ENCODE results near the gene ADGRV1.
"Not testable (repeated sequence)": the region's sequence is repeated elsewhere in the genome, so short reads cannot be mapped to it uniquely, and the experiment has no call there.

The ADGRV1 gene

DNA sequence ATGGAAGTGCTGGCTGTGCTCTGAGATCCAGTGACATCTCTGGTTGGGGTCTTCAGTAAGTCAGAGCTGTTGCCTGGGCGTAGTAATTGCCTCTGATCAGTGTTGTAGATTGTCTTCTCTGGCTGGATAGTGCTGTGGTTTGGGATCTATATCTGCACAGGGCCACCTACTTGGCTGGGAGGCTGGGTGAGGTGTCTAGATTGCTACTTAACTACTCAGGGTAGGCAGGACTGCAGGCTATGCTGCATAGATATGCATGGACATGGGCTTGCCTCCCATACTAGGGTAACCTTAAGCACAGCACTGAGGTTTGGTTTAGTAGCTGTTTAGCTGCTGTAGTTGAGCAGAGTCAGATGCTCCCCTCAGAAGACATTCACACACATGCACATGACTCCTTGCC, 181.0 kb downstream of the ADGRV1 start:
- DNase-seq (ENCODE audit: low read depth, low spot score), result no peak

DNA sequence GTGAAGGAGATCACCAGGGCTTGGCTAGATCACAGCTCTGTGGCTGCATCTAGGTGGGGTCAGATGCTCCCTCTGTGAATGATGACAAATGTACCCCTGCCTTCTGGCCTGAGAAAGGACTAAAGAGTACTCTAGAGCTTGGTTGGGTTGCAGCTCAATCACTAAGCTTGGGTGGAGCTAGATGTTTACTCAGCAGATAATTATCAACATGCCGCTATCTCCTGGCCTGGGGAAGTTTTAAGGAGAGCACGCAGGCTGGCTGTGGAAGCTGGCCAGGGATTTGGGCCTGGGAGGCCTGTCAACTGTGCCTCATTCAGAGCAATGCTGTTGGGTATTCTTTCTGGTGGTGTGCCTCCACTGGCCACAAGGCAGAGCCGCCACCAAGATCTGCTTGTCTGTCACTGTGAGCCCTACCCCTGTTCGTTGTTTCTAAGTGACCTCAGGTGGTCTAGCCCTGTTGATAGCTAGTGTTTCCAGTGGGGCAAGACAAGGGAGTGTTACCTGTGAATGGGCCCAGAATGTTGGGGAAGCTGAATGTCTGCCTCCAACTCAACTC, 181.7 kb downstream of the ADGRV1 start:
- DNase-seq (ENCODE audit: low read depth, low spot score), result no peak

DNA sequence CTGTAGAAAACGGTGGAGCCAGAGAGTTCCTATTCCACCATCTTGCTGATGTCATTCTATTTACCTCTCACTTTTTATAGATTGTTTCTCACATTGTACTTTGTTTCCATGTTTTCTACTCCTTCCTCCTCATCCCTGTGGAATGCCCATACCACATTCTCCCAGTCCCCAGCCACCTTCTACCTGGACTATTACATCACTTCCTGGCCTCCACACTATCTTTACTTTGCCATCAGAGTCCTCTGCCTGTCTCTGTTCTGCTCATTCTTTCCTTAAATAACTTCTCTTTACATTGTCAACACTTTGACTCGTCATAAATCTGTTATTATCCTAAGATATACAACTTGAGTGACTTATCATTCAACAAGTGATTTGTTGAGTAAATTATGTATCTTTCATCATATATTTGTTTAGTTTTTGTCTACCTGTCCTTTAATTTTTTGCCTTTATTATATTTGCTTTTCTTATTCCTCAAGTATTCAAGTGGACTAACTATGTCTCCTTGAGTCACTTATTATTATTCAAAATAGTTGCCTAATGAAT, 182.5 kb downstream of the ADGRV1 start:
- no peak for DNase-seq (ENCODE audit: low read depth, low spot score)

DNA sequence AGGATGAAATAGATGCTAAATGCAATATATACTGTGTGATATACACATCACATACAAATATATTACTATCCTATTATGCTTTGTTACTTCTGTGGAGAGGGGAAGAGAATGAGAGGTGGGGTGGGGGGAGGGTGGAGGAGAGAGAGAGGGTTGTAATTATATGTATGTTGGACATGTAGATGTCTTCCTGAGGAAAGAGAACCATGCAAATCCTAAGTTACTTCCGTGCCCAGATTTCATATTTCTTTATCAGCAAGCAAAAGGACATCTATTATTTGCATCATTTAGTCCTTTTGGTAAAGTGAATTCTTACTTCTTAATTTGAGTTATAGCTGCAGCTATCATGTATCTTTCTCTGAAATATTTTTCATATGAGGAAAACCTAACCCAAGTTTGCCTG, 187.5 kb downstream of the ADGRV1 start:
- no peak for DNase-seq (ENCODE audit: low read depth, low spot score)

DNA sequence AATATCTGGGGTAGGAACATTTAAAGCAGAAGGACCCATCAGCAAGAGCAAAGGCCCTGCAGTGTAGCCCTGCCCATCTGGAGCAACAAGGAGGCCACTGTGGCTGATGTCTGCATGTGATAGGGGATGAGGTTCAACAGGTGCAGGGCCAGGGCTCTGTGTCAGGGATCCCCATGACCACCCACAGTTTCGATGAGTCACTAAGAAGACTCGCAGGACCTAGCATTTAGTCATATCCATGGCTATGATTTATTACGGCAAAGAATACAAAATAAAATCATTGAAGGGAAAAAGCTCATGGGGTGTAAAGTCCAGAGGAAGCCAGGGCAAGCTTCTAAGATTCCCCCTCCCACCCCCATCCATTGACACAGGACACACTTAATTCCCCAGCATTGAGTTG, 188.6 kb downstream of the ADGRV1 start:
- no peak for DNase-seq (ENCODE audit: low read depth, low spot score)

DNA sequence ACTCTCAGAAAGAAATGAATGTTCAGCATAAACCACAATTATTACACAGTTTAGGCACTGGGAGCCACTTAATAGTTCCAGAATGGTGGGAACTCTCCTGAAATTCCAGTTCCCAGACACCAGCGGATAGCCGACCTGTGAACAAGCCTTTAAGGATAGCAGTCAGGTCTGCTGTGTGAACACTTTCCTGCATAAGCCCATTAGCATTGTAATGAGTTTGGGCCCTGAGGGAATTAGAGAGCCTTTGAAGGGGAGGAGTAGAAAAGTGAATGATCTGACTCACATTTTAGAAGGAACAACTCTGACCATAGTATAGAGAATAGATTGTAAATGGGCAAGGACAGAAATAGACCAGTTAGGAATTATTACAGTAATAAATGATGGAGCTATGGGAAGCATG, 189.1 kb downstream of the ADGRV1 start:
- no peak for DNase-seq (ENCODE audit: low read depth, low spot score)

DNA sequence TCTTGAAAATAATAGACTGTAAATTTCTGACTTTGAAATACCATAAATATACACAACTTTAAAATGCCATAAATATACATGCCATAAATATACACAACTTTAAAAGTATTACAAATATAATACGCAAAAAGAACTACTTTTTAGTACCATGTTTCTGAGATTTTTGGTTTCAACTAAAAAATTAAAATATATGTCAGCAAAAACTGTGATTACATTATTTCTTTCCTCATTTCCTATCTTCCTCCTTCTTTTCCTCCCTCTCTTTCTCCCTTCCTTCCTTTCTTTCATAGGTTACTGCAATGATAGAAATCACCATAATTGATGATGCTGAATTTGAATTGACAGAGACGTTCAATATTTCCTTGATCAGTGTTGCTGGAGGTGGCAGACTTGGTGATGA, 200.5 kb downstream of the ADGRV1 start:
- no peak for DNase-seq (ENCODE audit: low read depth, low spot score)

DNA sequence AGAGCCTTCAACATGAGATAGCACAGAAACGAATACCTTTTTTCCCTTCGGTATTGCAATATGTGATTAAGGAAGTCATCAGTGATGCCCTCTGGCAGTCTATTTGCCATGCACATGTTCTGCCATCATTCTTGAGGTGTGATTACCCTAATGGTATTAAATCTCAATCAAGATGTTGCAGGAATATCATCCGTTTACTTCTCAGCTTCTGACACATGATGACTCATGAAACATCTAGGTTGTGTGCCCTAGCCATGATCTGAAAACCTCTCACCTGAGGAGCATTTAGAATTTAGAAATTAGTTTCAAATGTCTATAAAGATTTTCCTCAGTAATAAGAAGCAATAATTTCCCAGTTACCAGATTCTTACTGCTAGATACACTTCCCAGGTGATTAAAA, 209.1 kb downstream of the ADGRV1 start:
- no peak for DNase-seq (ENCODE audit: low read depth, low spot score)

DNA sequence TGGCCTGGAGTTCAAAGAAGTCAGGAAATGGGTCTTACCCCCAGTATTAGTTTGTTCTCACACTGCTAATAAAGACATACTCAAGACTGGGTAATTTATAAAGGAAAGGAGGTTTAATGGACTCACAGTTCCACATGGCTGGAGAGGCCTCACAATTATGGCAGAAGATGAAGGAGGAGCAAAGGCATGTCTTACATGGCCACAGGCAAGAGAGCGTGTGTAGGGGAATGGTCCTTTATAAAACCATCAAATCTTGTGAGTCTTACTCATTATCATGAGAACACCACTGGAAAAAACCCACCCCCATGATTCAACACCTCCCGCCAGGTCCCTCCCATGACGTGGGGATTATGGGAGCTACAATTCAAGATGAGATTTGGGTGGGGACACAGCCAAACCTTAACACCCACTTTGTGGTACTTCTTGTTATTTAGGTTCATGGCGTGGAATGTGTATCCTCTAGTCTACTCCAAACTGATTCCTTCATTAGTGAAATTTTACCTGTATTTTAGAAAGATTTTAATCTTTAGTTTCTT, 211.5 kb downstream of the ADGRV1 start:
- not testable (repeated sequence) for DNase-seq (ENCODE audit: low read depth, low spot score)

DNA sequence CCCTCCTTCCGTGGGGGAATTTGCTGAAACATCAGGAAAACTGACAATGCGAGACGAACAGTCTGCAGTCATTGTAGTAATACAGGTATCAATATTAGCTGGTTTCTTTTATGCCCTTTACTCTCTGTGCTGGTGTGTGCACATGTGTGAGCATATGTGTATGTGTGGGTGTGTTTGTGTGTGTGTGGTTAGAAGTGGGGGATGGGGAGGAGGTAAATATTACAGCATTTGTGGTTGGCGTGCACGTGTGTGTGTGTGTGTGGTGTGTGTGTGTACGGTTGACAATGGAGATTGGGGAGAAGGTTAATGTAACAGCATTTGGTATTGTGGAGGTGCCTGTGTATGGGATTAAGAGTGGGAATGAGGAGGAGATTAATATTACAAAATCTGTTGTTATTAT, 219.4 kb downstream of the ADGRV1 start:
- no peak for DNase-seq (ENCODE audit: low read depth, low spot score)

DNA sequence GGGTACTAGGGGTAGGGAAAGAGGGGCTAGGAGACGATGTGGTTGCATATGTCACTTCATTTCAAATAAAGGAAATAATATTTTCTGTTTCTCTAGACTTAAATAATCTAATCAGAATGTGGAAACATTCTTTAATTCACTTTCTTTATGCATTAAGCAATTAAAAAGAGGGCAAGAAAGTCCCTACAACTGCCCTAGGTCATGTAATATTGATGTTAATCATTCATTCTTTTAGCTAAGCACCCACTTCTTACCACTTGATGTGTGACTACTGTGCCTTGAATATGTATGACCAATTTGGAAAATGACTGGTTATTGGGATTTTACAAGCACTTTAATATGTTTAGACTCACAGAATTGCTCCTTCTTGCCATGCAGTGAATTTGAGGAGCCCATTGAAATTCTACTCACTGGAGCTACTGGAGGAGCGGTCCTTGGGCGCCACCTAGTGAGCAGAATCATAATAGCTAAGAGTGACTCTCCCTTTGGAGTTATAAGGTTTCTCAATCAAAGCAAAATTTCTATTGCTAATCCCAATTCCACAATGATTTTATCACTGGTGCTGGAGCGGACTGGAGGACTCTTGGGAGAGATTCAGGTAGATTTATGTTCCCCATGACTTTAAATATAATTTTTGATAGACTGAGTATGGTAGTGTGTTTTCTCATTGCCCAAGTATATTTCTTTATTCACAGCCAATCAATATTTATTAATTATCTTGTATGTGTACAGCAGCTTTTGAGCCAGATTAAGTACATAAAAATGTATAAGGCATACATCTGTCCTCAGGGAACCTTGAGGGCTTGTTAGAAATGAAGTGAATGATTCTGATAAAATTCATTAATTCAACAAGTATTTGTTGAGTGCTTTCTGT, 225.1 kb downstream of the ADGRV1 start:
- peak; percentile 12 for DNase-seq (ENCODE audit: low read depth, low spot score)

DNA sequence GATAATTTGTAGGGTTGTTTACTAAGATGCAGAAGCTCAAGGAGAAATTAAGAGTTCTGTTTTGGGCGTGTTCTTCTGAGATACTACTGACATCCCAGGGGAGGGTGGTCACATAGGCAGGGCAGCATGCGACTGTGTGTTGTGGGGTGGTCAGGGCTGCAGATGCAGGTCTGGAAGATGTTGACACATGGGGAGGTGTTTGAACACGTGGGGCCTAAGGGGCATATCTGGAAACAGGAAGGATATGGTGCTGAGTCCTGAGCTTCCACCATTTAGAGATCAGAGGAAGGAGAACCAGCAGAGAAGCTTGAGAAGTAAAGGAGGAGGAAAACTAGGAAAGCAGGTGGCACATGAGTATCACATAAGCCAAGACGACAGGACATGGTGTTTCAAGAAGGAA, 228.2 kb downstream of the ADGRV1 start:
- no peak for DNase-seq (ENCODE audit: low read depth, low spot score)

DNA sequence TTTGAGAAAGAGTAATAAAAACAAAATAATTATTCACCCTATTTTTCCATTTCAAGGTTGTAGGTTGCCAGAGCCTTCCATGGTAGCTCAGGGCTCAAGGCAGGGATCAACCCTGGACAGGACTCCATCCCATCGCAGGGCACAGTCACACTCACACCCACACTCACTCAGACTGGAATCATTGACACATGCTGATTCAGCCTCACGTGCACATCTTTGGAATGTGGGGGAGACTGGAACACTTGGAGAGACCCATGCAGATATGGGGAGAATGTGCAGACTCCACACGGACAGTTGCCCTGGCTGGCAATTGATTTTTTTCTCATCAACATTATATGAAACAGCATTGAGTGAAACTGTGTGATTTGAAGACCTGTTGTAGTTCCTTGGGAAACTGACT, 234.1 kb downstream of the ADGRV1 start:
- DNase-seq (ENCODE audit: low read depth, low spot score), result no peak

DNA sequence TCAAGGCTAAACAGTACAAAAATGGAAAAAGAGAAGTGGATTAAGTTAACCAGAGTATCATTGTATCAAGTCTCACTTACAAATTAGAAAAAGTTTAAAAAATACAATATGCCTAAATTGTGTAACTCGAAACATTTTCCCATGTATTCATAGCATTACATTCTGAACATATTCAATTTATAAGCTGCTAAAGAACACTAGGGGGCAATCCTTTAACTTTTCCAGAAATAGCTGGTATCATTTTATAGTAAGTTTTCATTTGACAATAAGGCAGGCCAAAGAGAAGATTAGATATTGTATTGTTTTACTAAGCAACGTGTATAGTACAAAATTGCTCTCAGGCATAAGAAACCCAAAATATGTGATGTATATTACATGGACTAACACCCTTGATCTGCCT, 234.6 kb downstream of the ADGRV1 start:
- no peak for DNase-seq (ENCODE audit: low read depth, low spot score)

DNA sequence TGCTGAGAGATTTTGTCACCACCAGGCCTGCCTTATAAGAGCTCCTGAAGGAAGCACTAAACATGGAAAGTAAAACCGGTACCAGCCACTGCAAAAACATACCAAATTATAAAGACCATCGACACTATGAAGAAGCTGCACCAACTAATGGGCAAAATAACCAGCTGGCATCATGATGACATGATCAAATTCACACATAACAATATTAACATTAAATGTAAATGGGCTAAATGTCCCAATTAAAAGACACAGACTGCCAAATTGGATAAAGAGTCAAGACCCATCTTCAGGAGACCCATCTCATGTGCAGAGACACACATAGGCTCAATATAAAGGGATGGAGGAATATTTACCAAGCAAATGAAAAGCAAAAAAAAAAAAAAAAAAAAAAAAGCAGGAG, 238.3 kb downstream of the ADGRV1 start:
- DNase-seq (ENCODE audit: low read depth, low spot score), result not testable (repeated sequence)

DNA sequence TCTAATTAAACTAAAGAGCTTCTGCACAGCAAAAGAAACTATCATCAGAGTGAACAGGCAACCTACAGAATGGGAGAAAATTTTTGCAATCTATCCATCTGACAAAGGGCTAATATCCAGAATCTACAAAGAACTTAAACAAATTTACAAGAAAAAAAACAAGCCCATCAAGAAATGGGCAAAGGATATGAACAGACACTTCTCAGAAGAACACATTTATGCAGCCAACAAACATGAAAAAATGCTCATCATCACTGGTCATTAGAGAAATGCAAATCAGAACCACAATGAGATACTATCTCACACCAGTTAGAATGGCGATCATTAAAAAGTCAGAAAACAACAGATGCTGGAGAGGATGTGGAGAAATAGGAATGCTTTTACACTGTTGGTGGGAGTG, 241.5 kb downstream of the ADGRV1 start:
- DNase-seq (ENCODE audit: low read depth, low spot score), result not testable (repeated sequence)

DNA sequence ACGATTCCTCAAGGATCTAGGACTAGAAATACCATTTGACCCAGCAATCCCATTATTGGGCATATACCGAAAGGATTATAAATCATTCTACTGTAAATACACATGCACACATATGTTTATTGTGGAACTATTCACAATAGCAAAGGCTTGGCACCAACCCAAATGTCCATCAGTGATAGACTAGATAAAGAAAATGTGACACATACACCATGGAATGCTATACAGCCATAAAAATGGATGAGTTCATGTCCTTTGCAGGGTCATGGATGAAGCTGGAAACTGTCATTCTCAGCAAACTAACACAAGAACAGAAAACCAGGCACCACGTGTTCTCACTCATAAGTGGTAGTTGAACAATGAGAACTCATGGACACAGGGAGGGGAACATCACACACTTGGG, 241.9 kb downstream of the ADGRV1 start:
- not testable (repeated sequence) for DNase-seq (ENCODE audit: low read depth, low spot score)

DNA sequence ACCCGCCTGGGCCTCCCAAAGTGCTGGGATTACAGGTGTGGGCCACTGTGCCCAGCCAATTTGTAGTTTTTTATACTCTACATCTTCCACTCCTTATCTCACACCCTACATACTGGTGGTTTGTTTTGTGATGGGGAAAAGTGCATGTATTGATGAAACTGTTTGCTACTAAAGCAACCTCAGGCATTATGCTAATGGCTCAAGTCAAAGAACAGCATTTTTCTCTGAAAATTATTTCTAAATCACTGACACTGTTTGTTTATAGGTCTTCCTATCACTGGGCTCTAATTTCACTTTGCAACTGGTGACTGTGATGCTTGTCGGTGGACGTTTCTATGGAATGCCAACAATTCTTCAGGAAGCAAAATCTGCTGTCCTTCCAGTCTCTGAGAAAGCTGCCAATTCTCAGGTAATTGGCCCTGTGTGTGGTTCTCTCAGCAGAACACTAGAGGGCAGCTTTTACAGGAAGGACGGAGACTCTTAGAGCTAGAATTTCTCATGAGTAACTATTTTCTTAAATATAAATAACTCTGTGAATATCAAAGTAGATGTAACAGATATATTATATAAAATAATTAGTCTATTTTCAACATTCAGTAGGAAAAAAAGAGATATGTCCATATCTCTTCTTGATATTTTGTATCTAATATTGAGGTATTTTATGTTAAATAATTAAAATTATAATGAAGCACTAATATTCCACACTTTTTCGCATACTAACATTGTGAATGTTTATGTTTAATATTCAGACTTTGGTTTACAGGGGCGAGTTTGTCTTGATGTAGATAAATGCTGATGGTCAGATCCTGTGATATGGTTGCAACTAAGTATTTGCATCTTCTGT, 244.1 kb downstream of the ADGRV1 start:
- no peak for DNase-seq (ENCODE audit: low read depth, low spot score)

DNA sequence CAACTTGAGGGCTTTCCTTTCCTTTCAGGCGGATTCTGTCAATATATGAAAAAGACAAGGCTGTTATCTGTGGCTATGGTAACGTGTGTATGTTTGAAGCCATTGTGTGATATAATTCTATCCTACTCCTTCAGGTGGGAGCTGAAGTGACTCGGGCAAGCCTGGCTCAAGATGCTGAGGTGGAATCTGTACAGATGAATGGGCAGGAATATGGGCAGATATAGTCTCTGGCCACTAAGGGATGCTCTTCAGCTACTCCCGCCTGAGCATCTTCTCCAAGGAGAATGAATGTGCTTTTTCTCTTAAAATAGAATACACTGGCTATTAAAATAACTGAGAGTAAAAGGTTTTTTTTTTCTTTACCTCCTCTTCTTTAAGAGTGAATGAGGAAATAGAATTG, 244.8 kb downstream of the ADGRV1 start:
- DNase-seq (ENCODE audit: low read depth, low spot score), result no peak

DNA sequence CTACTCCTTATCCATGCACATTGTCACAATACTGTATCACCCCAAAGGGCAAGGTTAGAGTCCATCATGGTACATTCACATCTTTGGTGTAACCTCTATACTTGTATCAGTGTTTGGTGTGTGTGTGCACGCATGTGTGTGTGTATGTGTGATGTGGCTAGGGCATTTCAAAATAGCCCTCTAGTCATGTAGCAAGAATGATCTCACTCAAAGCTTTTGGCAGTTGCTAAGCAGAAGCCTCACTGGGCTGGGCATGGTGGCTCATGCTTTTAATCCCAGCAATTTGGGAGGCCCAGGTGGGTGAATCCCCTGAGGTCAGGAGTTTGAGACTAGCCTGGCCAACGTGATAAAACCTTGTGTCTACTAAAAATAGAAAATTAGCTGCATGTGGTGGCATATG, 245.3 kb downstream of the ADGRV1 start:
- DNase-seq (ENCODE audit: low read depth, low spot score), result no peak

DNA sequence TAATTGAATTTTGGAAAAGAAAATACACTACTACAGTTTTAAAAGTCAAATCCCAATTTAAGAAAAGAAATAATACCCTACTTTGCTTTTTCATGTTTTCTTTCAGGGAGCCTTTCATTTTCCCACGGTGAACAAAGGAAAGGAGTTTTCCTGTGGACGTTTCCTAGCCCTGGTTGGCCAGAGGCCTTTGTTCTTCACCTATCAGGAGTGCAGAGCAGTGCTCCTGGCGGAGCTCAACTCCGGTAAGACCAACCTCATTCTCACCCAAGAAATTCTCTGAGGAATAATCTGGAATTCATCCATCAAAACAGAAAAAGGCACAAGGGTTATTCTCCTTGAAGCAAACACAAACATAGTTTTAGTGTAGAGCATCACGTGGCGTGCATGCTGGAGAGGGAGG, 248.9 kb downstream of the ADGRV1 start:
- no peak for DNase-seq (ENCODE audit: low read depth, low spot score)
